ENCODE data around the gene TBCK.

DNA sequence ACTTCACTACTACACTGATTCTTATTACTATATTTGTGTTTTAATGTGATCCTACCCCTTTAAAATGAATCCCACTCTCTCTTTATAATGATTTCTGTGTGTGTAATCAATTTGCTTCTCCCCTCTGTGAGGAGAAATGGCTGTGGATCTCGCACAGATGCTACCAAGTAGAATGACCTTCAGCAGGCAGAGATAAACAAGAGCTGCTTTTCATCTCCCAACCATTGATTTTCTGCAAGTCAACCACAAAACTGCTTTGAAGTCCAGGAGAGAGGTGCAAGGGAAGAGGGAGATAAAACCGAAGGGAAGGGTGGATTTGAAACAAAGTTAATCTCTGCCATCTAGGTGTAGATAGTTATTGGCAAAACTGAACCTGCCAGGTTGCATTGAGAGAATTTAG is 279.2 kb downstream of the TBCK start:
- TF ChIP-seq CTCF (conservative IDR thresholded peaks at IDR 0.05) (no peak), ZFX (IDR thresholded peaks at IDR 0.05) (no peak)
